ENCODE measurements around the gene MAP3K2.

DNA sequence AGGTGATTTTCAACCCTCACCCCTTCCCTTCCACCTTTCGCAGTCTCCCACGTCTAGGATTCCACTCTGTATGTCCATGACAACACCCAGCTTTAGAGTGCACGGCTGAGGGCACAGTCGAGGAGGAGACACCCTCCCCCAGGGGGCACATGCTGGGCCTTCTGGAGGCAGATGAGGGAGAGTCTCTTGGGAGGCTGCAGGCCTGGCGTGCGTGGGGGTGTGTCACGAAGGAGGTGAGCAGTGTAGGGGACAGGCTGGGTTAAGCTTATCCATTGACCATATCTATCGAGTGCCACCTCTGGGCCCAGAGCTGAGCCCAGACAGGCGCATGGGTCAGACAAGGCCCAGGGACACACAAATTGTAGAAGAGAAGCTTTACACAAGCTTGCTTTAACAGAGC lies 49.3 kb upstream of the MAP3K2 start:
- TF ChIP-seq, protein P1, sequence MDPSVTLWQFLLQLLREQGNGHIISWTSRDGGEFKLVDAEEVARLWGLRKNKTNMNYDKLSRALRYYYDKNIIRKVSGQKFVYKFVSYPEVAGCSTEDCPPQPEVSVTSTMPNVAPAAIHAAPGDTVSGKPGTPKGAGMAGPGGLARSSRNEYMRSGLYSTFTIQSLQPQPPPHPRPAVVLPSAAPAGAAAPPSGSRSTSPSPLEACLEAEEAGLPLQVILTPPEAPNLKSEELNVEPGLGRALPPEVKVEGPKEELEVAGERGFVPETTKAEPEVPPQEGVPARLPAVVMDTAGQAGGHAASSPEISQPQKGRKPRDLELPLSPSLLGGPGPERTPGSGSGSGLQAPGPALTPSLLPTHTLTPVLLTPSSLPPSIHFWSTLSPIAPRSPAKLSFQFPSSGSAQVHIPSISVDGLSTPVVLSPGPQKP (IDR thresholded peaks at IDR 0.05; ENCODE audit: low read depth, low read length), result no peak
- TF ChIP-seq TCF7 (IDR thresholded peaks at IDR 0.05; ENCODE audit: borderline replicate concordance), result no peak
- no peak for TF ChIP-seq CHD2 (IDR thresholded peaks at IDR 0.05; ENCODE audit: borderline replicate concordance, low read depth, low read length)
- no peak for TF ChIP-seq EZH2 (IDR thresholded peaks at IDR 0.05; ENCODE audit: borderline replicate concordance, control insufficient read depth, low read depth, low read length)
- no peak for TF ChIP-seq CBX3 (IDR thresholded peaks at IDR 0.05; ENCODE audit: borderline replicate concordance, low read depth)
- TF ChIP-seq EP300 (IDR thresholded peaks at IDR 0.05; ENCODE audit: borderline replicate concordance in 1 of 2, control insufficient read depth in 1 of 2, low read depth in 2 of 2, low read length in 2 of 2), result no peak
- no peak for TF ChIP-seq ZNF274 (IDR thresholded peaks at IDR 0.05; ENCODE audit: insufficient read depth, insufficient read length)
- TF ChIP-seq RFX5 (IDR thresholded peaks at IDR 0.05; ENCODE audit: low read depth, low read length), result no peak
